Kidney tubule cell (primary cell): Measurements from ENCODE around the gene TESPA1.

Experiments used
- DNase-seq: peaks from one replicate; pipeline ENCODE4 v3.0.0-alpha.2; 2018; ENCODE audit warnings: low spot score

Gene TESPA1

DNA sequence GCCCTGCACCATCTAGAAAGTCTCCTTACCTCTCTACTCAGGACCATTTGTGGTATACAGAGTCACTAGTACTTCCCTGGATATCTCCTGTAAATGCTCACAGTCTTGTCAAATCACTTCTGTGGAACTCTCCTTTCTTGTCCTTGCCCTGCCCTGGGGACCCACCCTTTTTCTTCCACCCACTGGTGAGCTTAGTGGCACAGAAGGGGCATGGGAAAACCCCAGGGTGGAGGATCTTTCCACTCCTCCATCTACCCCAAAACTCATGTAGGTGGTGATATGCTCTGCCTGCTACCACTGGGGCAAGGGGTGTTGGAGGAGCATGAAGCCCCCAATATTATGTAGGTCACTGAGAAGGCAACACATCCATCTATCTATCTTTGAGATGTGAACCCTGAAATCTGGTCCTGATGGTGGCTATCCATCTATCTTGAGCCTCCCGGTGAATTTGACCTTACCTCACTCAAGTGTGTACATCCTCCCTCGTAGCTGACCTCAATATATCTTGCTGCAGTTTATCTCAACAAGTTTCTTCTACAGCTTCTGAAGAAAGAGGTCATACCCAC lies 943 bp downstream of the TESPA1 start:
- no peak for DNase-seq

DNA sequence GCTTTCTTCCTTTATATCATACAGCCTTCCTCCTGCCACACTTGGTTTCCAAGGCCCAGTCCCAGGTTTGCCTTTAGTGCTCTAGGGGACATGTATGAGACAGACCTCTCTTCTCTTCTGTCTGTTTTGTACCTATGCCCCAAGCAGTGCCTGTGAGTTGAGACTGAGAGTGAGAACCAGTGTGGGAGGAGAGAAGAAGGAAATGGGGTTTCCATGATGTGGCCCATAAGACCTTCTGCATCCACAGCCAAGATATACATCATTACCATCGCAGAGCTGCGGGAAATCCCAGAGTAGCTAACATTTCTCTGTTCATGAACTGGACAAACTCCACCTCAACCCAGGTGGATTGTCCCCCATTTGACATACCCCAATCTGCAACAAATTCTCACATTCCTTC lies 2.8 kb downstream of the TESPA1 start:
- DNase-seq: no peak

DNA sequence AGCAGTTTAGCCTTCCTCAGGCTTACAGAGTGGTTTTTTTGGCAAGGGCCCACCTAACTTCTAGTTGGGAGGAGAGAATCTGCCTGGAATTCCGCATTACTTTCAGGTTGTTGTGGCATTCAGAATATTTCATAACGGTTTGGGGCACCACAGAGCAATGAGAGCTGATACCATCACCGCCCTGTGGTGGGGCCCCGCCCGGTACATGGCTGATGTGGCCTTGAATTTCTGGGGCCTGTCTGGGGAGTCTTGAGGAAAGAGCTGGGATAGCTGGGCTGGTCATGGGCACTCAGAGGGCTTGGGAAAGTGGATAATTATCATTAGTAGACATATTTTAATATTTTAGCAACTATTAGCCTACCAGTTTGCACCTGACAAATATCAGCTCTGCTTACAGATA lies 4.2 kb downstream of the TESPA1 start:
- DNase-seq: no peak

DNA sequence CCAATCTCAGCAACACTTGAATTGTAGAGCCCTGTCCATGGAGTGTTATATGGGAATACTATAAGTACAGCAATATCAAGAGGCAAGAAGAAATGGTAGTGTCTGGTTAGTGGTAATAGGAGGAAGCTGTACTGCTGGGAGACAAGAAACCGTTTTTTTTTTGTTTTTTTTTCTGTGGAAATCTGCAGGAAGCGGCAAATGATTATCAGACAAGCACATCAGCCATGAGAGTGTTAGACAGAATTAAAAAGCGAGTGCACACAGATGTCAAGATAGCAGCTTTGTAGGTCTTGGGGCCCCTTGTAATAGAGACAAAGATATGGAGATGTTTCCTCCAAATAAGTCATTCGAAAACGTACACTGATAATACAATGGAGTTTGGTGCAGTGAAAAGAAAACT lies 6.7 kb downstream of the TESPA1 start:
- DNase-seq: no peak

DNA sequence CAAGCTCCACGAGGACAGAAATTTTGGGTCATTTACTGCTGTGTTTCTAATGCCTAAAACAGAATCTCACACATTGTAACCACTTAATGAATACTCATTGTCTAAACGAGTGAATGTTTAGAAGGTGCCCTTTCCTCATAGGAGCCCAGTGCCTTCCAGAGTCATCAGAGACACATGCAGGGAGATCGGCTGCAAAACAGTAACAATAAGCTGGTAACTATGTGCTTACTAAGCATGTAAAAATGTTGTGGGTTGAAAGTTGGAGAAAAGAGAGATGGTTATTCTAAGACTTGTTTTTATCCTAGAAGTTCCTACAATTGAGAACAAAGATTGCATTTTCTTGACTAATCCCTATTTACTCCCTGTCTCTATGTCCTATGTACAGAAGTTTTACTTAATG lies 7.4 kb downstream of the TESPA1 start:
- DNase-seq: peak; percentile 88

DNA sequence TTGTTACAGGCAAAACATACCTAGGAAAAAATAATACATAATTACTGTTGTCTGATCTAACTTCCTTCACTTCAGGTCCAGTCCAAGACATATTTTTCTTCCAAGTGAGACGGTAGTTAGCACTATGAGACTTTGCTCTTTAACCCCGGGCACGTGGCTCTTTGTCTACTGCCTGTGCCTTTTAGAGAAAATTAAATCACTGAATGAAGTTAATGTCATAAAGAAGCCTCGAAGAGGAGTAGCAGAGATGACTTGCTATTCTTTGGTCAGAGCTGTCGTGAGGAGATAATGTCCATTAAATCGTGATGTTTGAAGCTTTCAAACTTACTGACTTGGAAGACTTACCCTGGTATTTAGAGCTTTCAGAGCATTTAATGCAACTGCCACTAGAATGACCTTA lies 8.7 kb downstream of the TESPA1 start:
- DNase-seq: no peak

DNA sequence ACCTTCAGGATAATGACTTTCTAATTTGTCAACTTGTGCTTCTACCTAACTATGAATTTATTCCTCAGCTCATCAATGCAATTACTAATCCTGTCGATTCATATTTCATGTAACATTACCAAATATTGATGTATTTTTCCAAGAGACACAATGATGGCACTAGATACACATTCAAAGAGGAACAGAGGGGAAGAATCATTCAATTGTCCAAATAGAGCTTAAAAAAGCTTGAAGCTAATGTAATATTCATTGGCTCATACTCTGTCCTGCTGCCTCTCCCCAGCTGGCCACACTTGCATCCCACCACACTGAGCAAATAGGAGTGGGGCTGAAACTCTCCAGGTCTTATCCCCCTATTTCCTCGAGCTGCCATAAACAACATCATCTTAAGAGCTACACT lies 9.3 kb downstream of the TESPA1 start:
- DNase-seq: no peak

DNA sequence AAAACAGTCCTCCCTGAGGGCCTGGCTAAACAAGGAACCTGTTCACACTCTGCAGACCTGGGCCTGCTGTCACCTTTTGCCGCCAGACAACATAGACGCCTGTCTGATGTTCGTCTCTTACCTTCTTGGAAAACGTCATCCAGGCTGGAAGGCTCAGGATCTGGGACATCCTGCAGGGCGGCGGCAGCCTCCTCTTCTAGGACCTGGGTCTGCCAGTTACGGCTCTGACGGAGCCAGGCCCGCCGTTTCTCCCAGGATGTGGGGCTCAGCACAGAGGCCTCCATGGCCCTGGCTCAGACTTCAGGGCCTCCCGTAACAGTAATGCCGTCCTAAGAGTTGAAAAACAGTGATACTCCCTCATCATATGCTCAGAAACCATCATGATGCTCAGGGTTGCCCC lies 10.3 kb downstream of the TESPA1 start:
- no peak for DNase-seq

DNA sequence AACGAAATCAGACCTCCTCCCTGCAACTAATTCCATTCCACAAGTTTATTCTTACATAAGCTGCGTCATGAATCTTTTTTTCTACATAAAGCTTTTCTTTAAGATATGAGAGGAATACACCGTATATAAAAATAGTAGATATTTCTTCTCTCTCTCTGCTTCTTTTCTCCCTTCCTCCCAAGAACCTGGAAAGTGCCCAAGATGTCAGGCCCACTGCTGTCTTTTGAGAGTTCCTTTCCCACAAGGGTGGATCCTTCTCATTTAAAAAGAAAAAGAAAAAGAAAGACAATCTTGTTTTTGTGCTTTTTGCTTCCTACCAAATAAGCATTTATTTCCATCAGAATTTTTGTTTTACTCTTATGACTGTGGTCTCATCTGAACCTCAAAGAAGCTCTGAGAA lies 11.0 kb downstream of the TESPA1 start:
- DNase-seq: no peak

DNA sequence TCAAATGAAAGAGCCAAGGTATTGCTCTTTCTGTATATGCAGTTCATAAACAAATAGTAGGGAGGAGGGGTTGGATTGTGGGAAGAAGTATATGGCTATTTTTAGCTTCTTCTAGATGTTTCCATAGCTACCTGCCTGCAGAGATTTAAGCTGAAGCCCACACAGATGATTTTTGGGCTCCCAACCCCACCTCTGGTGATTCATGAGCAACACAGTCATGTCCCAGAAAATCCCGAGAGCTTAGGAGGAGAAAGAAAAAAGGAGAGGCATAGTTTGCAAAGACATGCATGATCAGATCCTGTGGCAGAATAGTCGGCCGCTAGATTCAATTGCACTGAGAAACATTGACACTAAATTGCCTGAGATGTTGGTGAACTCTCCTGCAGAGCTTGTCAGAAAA lies 13.8 kb downstream of the TESPA1 start:
- DNase-seq: no peak

DNA sequence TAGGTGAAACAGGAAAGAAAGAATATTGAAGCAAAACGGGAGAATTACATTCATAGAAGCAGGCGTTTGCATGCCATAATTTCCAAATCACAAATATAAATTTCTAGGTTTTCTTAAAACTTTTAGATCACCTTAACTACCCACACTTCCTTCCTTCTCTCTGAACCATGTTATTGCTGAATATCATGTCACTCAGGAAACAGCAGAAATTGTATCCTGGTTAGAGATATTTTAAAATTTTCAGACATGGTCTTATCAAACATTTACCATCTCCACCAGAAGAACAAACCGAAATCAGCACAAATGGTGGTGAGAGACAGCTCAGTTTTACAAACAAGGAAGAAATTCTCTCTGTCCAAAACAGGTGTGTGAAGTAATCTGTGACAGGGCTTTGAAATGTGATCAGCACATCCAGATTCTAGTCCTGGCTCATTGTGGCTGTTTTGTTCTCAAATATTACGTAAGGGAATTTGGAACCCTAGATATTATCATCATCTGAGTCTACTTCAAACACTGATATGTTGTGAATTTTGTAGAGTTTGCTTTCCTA lies 16.3 kb downstream of the TESPA1 start:
- DNase-seq: no peak

DNA sequence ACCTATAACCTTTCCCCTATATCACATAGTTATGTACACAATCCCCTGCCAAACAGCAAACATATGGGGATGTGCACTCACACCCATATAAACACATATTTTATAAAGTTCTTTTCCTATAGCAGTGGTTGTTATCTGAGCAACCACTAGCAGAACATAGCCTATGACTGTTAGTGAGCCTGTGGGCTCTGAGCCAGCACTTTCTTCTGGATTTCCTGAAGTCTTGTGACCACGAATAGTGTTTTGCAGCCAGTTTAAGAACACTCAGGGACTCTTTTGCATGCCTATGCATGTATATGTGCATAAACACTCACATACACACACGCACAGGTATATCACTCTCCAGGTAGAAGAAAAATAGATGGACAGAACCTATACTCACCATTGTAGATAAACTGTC lies 17.1 kb downstream of the TESPA1 start:
- no peak for DNase-seq

DNA sequence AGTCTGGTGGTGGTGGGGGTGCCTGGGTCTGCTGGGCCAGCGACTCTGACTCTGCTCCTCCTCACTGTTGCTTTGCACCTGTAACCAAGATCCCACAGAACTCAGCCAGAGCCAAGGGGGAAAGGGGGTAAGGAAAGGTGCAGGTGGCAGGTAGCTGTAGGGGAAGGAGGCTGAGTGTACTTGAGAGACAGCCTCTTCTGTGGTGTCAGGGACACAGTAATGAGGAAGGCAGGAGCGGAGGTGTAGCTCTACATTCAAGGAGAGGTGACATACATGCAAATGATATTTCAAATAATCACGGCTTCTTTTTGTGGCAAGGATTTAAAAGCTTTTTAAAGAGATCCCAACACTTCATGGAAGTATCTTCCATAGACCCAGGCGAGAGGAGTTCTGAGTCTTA lies 23.4 kb downstream of the TESPA1 start:
- DNase-seq: no peak

DNA sequence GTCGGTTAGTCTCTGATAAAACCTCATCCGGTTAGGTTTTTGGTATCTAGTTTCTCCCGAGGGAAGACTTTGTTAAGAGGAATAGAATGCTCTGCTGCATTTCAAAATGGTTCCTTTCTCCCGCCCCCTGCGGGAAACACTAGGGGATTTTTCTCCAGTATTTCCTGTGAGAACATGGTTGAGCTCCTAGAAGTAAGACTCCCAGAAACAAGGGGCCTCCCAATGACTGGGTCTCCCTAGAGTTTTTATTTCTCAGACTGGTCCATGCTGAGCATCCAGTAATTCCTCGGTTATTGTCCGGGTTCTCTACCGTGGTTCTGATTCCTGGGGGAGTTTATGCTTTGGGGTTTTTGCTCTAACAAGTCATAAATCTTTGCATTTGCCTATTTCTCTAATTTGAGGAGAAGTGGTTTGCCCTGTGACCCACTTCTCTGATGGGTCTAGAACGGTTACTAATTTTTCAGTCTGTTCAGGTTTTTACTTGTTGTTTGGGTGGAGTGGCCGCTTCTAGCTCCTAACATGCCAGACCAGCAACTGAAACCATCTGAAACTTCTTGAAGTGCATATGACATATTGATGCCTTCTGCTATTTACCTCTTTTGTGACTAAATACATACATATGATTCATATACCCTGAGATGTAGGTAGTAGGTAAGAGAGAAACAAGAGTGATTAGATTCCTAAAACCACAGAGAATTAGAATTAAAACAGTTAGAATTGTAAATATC lies 25.1 kb downstream of the TESPA1 start:
- DNase-seq: no peak

DNA sequence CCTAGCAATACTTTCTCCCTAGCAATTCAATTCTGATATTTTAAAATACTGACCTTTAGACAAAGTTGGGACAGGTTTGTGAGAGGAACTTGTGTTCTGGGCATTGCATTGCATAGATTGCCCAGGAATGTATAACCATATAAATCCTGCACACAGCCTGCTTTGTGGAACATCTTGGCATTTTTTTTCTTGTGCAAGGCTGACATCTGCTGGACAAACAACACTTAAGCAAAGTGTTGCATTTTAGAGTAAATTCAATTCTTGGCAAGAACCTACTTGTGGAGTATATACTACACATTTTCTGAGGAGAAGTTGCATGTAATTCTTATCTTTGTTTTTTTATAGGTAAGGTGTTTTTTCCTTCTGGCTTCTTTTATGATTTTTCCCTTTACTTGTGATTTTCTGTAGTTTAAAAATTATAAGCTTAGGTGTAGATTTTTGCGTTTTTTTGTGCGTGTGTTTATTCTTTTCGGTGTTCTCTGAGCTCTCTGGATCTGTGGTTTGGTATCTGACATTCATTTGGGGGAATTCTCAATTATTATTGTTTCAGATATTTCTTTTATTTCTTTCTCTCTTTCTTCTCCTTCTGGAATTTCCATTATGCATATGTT lies 26.4 kb downstream of the TESPA1 start:
- DNase-seq: peak; percentile 71

DNA sequence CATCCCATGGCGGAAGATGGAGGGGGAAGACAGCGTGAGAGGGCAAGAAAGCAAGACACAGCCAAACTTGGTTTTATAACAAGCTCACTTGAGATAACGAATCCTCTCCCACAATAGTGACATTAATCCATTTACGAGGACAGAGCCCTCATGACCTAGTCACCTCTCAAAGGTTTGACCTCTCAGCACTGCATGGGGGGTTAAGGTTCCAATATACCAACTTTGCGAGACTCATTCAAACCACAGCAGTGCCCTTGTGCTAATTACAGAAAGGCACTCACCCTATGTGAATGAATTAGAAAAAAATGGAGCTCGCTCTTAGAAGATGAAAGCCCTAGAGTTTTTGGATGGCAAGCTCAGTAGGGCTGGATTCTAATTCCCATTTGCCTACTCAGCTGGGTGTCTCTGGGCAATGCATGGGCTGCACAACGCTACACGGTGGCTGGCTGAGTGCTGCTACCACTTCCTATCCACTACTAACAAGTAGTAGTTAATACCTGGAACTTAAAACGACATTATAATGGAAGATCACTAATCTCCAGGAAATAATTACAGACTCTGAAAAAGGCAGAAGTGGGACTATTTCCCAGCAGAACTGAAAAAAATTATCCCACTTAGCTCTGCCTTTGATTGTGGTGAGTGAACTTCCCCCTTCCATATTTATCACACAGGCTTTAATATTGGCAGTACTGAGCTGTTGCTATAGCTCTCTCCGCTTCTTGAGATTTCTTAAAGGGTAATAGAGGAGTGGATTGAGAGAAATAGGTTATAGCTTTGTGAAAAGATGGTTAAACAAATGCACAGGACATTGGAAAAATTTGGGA lies 27.5 kb downstream of the TESPA1 start:
- no peak for DNase-seq

DNA sequence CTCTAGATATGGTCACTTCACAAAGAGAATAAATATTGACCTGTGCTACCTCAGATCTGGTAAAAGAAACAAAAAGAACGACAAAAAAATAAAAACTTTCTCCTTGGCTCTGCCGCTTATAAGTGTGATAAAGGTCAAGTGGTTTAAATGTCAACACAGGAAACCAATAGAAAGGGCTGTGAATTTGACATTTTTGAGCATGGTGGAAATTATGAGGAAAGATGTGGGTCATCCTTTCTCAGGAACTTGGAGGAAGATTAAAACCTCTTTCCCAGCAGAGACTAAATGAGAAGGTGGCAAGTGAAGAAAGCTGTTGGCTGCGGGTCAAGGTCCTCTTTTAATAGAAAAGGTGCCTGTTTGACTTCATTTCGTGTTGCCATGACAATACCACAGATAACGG lies 28.2 kb downstream of the TESPA1 start:
- DNase-seq: no peak

DNA sequence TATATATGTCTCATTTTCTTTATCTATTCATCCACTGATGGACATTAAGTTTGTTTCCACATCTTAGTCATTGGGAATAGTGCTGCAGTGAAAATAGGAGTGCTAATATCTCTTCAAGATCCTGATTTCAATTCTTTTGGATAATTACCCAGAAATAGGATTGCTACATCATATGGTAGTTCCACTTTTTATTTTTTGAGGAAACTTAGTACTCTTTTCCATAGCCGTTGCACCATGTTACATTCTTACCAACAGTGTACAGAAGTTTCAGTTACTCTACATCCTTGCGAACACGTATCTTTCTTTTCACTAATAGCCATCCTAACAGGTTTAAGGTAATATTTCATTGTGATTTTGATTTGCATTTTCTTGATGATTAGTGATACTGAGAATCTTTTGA lies 29.8 kb downstream of the TESPA1 start:
- no peak for DNase-seq

DNA sequence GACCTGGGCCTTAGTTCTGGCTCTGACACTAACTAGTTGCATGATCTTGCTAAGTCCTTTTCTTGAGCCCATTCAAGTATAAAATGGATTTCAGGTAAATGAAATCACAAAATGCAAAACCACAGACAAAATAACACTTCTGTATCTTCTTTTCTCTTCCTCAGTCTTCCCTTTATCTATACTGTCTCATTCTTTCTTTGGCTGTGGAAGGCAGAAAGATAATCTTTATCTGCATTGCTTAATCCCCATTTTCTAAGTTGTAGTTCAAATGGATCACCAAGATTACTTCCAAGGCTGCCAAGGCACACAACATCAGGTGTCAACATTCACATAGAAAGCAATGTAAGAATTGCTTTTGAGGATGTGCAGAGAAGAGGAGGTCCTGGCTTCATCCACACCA lies 30.3 kb downstream of the TESPA1 start:
- DNase-seq: no peak

DNA sequence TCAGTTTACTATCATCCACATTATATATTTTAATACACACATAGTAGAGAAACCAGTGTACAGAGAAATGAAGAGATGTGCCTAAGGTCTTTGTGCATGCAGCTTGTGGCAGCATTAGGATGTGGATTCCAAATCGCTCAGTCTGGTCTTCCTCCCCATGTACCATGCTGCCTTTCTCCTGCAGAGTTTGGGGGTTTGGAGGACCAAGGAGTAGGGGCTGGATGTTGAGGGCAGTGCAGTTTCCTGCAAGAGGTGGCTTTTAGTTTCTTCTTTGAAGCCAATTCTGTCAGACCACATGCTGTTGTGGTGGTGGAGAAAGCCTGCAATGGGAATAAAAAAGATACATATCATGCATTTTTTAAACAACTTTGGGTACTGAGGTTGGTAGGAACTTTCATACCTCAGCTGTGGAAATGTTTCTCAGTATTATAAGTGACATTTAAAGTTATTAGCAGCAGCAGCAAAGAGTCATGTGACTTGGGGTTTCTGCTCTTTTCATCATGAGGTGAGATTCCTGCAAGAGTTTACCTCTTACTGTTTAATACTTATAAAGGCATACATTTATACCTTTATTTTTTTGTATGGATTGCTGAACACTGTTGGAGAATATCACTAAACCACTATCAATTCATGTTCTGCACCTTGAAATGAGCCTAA lies 34.4 kb downstream of the TESPA1 start:
- no peak for DNase-seq

DNA sequence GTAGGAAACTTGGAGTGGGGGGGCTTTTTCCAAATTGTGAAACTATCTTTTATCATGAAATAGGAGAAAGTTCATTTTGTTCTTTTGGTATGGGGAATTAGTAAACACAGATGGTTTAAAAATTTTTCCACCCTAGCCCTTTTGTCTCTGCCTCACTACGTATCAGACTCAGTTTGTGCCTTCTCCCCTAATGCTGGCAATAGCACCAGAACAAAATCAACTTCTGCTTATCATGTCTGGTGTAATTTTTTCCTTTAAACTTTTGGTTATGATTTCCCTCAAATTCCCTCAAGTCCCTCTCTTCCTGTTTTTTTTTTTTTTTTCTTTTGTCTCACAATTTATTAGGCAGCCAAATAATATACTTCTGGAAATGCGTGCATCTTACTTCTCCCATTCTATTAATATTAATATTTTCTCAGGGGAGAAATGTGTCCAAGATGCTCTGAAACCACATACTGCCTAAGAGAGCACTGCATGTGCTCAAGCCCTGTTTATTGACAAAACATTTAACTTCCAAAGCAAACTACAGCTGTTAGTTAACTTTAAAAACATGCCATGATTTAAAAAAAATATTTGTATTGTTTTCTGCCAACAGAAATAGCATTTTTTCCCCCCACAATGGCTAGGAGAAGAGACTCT lies 35.4 kb downstream of the TESPA1 start:
- DNase-seq: no peak

DNA sequence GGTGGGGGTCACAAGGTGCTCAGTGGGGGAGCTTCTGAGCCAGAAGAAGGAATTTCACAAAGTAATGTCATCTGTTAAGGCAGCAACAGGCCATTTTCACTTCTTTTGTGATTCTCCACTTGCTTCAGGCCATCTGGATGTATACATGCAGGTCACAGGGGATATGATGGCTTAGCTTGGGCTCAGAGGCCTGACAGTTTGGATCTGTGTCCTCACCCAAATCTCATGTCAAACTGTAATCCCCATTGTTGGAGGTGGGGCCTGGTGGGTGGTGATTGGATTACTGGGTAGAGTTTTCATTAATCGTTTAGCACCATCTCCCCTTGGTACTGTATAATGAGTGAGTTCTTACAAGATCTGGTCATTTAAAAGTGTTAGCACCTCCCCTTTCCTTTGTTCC lies 36.4 kb downstream of the TESPA1 start:
- no peak for DNase-seq
